ENCODE measurements around the gene XXYLT1.

DNA sequence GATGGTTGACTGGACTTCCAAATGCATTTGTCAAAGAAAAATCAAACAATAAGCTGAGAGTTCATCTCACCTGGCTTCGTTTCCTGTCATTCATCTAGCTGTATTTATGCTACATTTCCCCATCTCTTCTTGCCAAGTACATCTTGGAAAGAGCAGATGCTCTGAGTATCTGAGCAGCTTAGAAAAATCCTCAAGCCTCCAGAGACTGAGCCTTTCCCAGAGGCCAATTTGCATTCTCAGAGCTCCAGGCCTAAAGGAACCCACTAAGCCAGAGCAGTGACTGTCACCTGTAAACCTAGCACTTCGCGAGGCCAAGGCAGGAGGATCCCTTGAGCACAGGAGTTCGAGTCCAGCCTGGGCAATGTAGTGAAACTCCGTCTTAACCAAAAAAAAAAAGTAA is 100.5 kb downstream of the XXYLT1 start:
- TF ChIP-seq, protein P1, sequence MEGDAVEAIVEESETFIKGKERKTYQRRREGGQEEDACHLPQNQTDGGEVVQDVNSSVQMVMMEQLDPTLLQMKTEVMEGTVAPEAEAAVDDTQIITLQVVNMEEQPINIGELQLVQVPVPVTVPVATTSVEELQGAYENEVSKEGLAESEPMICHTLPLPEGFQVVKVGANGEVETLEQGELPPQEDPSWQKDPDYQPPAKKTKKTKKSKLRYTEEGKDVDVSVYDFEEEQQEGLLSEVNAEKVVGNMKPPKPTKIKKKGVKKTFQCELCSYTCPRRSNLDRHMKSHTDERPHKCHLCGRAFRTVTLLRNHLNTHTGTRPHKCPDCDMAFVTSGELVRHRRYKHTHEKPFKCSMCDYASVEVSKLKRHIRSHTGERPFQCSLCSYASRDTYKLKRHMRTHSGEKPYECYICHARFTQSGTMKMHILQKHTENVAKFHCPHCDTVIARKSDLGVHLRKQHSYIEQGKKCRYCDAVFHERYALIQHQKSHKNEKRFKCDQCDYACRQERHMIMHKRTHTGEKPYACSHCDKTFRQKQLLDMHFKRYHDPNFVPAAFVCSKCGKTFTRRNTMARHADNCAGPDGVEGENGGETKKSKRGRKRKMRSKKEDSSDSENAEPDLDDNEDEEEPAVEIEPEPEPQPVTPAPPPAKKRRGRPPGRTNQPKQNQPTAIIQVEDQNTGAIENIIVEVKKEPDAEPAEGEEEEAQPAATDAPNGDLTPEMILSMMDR (IDR thresholded peaks at IDR 0.05; ENCODE audit: low read length), result no peak
- TF ChIP-seq EZH2 (IDR thresholded peaks at IDR 0.05; ENCODE audit: borderline replicate concordance, low read length), result no peak
